ENCODE measurements around the gene FBXO44.

Gene FBXO44

GRCh38 chr1:11638121-11638520 lies 16.6 kb upstream of the FBXO44 start:
- in situ Hi-C loops (cut with MboI; ENCODE audit: low sequenced_read_pairs): loop anchor here (25.0 kb wide), 2 partner anchors 401 to 601 kb away; partner anchors contain the start of gene MASP2

DNA sequence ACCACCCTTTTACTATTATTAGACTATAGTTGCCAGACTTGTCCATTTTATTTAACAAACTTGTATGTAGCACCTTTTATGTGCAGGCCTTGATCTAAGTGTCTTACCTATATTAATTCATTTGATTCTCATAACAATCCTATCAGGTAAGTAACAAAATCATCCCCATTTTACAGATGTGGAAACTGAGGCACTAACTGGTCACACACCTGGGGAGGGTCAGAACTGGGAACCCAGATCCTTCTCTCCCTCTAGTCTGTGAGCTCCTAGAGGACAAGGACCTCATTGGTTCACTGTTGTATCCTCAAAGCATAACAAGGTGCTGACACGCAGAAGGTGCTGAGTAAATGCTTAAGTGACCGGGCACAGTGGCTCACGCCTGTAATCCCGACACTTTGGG lies 15.3 kb upstream of the FBXO44 start:
- in situ Hi-C loops (cut with MboI; ENCODE audit: low sequenced_read_pairs): loop anchor here (25.0 kb wide), 2 partner anchors 402 to 602 kb away; partner anchors contain the start of gene MASP2

DNA sequence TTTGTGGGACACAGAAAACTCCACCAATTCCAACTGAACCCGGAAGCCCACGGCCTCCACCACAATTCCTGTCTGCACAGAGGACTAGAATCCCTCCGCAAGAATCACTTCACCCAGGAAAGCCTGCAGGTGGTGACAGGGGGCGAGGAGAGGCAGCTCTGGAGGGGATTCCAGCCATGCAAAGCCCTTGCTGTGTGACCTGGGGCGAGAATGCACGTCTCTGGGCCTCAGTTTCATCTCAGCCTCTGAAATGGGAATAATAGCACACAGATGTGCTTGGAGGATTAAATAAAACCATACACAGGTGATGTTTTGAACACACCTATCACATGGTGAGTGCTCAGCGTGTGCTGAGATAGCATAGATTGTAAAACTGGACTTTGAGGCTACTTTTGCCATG lies 14.6 kb upstream of the FBXO44 start:
- in situ Hi-C loops (cut with MboI; ENCODE audit: low sequenced_read_pairs): loop anchor here (25.0 kb wide), 2 partner anchors 403 to 603 kb away; partner anchors contain the start of gene MASP2

- in situ Hi-C loops (cut with MboI; ENCODE audit: low sequenced_read_pairs): loop anchor here (25.0 kb wide), 2 partner anchors 404 to 604 kb away; partner anchors contain the start of gene MASP2
These were observed 13.7 kb upstream of the FBXO44 start for GRCh38 chr1:11640944-11641343.

DNA sequence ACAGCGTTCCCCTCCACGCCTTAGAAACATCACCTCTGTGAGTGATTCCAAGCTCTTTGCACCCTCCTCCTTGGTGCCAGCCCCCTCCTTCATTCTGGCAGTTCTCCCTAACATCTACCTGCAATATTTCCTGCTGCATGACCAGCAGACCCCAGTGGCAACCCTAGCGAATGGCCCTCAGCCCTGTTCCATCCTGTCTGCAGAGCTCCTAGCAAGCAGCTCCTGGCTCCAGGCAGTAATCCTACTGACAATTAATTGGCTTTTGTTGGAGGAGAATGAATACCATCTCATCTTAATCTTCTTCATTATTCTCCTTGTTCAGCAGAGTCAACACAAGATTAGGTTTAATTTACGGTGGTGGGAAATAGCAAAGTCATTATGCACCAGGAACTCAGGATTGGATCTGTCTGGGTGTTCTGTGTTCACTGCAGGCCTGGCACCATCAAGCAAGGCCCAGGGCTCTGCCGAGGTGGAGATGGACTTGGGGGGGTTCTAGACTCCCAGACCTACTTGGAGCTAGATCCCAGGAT lies 12.8 kb upstream of the FBXO44 start:
- in situ Hi-C loops (cut with MboI; ENCODE audit: low sequenced_read_pairs): loop anchor here (25.0 kb wide), 2 partner anchors 405 to 605 kb away; partner anchors contain the start of gene MASP2

DNA sequence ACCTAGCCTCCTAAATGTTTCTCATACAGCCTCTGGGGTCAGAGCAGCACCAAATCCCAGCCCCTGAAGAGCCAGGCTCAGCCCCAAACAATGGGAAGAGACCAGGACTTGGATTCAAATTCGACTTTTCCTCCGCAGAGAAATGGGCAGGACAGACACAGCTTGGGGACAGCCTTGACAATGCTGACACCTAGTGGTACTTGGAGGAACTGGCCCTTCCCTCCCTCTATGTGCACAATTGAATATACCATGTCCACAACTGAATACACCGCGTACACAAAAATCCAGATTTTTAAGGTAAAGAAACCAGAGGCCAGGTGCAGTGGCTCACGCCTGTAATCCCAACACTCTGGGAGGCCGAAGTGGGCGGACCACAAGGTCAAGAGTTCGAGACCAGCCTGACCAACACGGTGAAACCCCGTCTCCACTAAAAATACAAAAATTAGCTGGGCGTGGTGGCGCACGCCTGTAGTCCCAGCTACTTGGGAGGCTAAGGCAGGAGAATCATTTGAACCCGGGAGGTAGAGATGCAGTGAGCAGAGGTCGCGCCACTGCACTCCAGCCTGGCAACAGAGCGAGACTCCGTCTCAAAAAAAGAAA lies 12.2 kb upstream of the FBXO44 start:
- in situ Hi-C loops (cut with MboI; ENCODE audit: low sequenced_read_pairs): loop anchor here (25.0 kb wide), 2 partner anchors 405 to 605 kb away; partner anchors contain the start of gene MASP2

GRCh38 chr1:11643782-11644181 lies 10.9 kb upstream of the FBXO44 start:
- in situ Hi-C loops (cut with MboI; ENCODE audit: low sequenced_read_pairs): loop anchor here (25.0 kb wide), 2 partner anchors 406 to 606 kb away; partner anchors contain the start of gene MASP2

DNA sequence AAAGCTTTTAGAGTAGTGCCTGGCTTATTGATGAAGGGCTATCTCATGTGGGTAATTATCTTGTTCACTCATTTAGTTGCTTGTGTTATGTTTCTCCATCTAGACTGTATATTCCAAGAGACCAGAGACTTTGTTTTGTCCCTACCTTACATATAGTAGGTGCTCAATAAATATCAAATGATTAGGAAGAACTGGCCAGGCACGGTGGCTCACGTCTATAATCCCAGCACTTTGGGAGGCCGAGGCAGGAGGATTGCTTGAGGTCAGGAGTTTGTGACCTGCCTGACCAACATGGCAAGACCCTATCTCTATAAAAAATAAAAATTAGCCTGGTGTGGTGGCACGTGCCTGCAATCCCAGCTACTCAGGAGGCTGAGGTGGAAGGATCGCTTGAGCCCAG lies 9.4 kb upstream of the FBXO44 start:
- in situ Hi-C loops (cut with MboI; ENCODE audit: low sequenced_read_pairs): loop anchor here (25.0 kb wide), 2 partner anchors 408 to 608 kb away; partner anchors contain the start of gene MASP2

DNA sequence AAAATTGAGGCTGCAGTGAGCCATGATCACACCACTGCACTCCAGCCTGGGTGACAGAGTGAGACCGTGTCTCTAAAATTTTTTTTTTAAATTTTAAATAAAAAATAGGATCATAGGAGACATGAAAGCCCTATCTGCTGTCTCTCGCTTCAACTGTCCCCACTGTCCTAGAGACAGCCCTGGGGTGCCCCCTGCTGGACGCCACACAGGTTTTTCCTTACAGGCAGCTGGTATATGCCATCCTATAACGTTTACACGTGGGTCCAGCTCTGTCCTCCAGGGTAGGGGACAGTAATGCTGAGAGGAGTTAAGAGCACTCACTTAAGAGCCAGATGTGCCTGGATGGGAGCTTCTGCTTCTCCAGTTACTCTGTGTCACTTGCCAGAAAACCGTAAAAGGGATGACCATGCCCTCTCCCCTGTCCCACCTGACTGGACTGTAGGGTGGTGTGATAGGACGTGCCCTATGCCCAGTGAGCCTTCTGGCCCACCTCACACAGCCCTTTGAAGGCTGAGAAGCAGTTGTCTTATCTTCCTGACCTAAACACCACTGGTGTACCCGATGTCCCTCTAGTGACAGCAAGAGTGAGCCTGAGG lies 8.9 kb upstream of the FBXO44 start:
- in situ Hi-C loops (cut with MboI; ENCODE audit: low sequenced_read_pairs): loop anchor here (25.0 kb wide), 2 partner anchors 408 to 608 kb away; partner anchors contain the start of gene MASP2

DNA sequence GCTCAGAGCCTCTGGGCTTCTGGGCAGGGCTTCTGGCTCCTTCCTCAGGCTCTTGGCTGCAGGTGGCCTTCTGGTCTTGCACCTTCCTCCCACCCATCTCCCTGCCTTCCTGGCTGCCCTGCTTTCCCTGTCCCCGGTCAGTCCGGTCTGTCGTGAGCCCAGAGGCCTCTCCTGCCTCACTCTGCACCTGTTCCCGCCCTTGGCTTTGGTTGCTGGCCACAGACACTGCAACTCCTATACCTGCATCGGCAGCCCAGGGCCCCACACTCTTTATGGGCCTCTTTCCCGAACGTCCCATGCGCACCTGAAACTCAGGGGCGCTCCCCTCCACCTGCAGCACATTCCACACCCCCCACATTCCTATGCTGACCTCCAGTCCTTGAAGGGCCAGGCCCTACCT lies 8.4 kb upstream of the FBXO44 start:
- in situ Hi-C loops (cut with MboI; ENCODE audit: low sequenced_read_pairs): loop anchor here (25.0 kb wide), 2 partner anchors 409 to 609 kb away; partner anchors contain the start of gene MASP2

GRCh38 chr1:11647333-11647732 lies 7.3 kb upstream of the FBXO44 start:
- in situ Hi-C loops (cut with MboI; ENCODE audit: low sequenced_read_pairs): loop anchor here (25.0 kb wide), 2 partner anchors 410 to 610 kb away; partner anchors contain the start of gene MASP2

GRCh38 chr1:11648039-11648438 lies 6.6 kb upstream of the FBXO44 start:
- in situ Hi-C loops (cut with MboI; ENCODE audit: low sequenced_read_pairs): loop anchor here (25.0 kb wide), 2 partner anchors 411 to 611 kb away; partner anchors contain the start of gene MASP2

DNA sequence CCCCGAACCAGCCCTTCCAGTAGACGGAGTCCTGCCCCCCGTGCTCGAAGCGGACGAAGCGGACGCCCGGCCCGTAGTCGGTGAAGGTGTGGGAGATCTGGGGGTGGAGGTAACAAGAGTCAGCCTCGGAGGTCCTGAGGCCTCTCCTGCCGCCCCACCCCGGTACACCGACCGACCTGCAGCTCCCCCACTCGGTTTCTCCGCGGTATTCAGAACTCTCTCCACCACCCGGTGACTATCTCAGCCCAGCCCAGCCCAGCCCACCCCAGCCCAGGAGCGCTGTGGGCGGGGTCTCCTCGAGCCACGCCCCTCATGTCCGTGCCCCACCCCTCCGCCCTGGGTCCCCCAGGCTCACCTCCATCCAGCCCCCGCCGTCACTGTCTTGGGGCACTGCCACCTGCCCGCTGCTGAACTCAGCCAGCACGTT lies 5.9 kb upstream of the FBXO44 start:
- in situ Hi-C loops (cut with MboI; ENCODE audit: low sequenced_read_pairs): loop anchor here (25.0 kb wide), 2 partner anchors 411 to 611 kb away; partner anchors contain the start of gene MASP2

DNA sequence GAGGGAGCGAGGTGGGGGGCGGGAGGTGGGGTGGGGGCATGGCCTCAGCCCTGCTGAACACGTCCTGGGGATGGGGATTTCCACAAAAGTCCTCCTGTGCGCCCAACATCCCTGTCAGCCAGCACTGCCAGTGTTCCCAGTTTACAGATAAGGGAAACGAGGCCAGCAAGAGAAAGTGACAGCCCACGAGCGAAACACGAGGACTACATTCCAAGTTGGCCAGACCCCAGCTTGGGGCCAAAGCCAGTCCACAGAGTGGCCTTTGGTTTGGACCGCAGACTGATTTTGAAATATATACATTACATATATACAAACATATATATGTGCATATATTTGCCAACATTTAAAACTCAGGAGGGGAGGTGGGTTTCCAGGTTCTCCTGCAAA lies 5.4 kb upstream of the FBXO44 start:
- in situ Hi-C loops (cut with MboI; ENCODE audit: low sequenced_read_pairs): loop anchor here (25.0 kb wide), 2 partner anchors 412 to 612 kb away; partner anchors contain the start of gene MASP2

DNA sequence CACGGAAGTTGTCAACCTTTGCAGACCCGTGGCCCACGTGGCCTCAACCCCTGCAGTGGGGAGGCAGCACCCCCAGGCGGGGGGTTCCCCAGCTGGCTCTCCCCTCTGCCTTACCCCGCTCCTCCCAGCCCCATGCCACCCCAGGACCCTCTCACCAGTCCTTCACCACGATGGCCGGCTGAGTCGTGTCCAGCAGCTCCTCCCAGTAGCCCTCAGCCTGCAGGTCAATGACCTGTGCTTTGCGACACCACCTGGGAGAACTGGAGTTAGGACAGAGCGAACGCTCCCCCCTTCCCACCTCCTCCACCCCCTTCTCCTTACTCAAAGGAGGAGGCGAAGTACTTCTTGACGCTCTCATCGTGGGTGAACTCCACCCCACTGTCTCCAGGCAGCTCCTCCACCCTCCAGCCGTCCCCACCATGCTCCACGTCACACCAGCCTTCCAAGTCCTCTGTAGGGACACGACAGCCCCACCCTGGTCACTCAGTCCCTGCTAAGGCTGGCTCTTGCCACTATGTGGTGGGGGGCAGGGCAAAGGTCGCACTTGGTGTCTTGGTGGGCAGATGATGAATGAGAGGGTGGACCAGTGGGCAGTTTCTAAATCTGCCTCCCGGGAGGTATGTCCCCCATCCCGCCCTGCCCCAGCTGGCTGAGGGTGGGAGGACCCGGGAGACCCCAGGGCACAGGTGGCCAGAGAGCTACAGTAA lies 4.9 kb upstream of the FBXO44 start:
- in situ Hi-C loops (cut with MboI; ENCODE audit: low sequenced_read_pairs): loop anchor here (25.0 kb wide), 2 partner anchors 412 to 612 kb away; partner anchors contain the start of gene MASP2

DNA sequence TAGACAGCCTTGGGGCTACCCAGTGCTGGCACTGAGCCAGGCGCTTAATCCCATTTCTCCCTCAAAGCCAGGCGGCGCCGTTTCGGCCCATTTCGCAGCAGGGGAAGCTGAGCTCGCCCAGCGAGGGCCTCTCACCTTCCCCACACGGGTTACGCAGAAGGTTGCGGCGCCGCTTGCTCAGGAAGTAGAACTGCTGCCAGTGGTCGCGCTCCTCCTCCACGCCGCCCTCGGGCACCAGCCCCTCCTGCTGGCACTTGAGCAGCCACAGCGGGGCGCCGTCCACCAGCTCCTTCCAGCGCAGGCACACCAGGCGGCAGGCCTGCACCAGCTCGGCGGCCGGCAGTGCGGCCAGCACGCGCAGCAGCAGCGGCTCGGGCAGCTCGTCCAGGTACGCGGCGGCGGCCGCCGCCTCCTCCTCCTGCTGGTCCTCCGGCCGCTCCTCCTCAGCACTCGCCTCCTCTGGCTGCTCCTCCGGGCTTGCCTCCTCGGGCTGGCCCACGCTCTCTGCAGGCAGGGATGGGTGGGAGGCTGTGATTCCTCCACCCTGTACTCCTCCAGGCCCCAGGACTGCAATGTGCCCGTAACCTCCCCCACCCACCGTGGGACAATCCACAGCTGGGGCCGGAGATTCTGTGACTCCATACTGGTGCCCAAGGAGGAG lies 4.2 kb upstream of the FBXO44 start:
- in situ Hi-C loops (cut with MboI; ENCODE audit: low sequenced_read_pairs): no loop called here

DNA sequence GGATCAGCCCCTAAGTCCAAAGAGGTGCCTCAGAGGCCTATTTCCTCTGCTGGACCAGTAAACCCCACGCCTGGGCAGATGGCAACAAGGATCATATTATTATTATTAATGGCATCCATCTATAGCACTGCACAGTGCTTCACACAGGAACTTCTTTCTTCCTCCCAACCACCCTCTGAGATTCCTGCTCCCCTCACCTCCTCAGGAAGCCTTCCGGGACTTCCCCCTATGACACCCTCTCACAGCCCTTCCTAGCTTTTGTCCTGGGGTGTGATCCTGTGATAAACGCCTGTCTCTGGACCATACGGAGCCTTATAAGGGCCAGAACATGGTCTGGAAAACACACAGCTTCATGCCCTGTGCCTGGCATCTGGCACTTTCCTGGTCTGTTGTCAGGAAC lies 3.7 kb upstream of the FBXO44 start:
- in situ Hi-C loops (cut with MboI; ENCODE audit: low sequenced_read_pairs): no loop called here

- in situ Hi-C loops (cut with MboI; ENCODE audit: low sequenced_read_pairs): no loop called here
These were observed 2.4 kb upstream of the FBXO44 start for GRCh38 chr1:11652203-11652780.

- in situ Hi-C loops (cut with MboI; ENCODE audit: low sequenced_read_pairs): no loop called here
These were observed 1.4 kb upstream of the FBXO44 start for GRCh38 chr1:11653101-11653860.
